NK-92 treated with Interleukin-12 subunit alpha and Interleukin-12 subunit beta, amount 100 ng/mL, for 24 hours (cell line): ENCODE data around the gene PRSS50.
"Not testable (repeated sequence)": the region's sequence is repeated elsewhere in the genome, so short reads cannot be mapped to it uniquely, and the experiment has no call there.

Experiments
- DNase-seq: peaks from one replicate; lab custom pipeline; 2025; lab: John Stamatoyannopoulos, UW

Gene PRSS50

DNA sequence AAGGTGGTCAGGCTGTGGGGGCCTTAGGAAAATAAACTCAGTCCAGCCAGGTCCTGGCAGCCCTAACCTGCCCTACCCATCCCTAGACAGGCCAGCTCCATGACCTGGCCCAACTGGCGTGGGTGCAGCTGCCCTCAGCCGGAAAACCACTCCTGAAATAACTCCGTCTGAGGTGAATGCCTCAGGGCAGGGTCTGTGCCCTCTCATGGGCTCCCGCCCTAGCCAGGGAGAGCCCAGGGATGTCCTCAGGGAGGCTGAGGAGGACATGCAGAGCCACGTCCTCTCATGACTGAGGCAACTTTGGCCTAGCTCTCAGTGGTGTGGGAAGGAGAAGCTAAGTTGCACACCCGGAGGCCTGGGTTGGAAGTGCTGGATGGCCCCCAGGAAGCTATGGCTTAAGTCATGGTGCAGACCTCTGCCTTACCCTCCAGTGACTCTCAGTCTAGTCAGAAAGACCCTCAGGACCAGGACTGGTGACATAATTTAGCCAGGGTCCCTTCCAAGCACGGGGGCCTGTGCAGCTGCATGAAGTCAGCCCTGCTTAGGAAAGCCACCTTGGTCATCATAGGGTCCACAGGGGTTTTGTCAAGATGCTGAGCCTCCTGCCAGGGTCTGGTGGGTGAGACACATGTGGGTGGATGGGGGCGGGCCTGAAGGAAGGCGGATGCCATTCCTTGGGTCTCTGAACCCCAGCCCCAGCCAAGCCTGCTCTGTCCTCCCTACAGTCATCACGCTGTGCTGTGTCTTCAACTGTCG, 9.1 kb downstream of the PRSS50 start:
- no peak for DNase-seq

DNA sequence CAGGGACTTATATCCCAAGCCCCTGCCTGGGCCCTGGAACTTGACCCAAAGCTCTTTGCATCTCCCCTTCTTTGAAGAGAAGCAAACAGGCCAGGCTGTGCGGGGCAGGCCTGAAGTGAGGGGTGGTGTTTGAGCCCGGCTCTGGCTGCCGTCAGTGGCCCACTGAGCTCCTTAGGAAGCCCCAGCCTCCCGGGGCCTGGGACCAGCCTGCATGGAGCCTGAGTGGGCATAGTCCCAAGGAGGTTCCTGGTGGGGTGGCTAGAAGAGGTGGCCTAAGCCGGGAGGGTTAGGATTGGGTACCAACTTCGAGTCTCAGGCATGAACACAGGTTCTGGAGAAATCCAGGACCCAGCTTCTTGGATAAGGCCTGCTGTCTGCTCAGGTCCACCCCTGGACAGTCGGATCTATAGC, 10.1 kb downstream of the PRSS50 start:
- DNase-seq, result no peak

DNA sequence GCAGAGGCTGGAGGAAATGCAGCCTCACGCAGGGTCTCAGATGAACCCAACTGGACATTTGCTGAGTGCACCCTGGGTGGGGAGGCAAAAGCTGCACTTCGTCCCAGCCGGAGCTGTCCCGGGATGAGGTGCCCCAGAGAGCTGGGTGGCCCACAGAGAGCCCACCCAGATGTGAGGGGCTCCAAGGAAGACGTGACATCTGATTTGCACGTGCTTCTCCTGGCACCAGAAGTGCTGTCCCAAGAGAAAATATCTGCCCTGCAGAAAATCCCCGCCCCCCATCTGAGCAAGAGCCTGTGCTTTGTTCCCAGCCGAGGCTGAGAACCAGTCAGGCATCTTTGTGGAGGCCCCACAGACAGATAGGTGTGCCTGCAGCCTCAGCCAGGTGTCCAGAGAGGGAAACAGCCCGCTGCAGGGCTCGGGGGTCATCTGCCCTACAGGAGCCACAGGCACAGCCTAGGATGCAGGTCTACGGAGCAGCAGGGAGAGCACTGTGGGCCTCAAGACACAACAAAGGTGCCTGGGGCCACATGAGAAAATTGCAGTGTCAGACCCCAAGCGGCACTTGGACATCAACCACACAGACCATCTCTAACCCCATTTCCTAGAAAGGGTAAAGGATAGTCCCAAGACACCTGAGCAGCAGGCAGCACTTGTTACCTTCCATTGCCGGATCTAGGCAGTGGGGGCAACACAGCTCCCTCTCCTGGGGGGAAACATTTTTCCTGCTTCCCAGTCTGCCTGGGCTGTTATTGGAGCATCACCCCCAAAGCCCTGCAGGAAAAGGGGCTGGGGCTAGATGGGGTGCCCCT, 10.7 kb downstream of the PRSS50 start:
- no peak for DNase-seq

DNA sequence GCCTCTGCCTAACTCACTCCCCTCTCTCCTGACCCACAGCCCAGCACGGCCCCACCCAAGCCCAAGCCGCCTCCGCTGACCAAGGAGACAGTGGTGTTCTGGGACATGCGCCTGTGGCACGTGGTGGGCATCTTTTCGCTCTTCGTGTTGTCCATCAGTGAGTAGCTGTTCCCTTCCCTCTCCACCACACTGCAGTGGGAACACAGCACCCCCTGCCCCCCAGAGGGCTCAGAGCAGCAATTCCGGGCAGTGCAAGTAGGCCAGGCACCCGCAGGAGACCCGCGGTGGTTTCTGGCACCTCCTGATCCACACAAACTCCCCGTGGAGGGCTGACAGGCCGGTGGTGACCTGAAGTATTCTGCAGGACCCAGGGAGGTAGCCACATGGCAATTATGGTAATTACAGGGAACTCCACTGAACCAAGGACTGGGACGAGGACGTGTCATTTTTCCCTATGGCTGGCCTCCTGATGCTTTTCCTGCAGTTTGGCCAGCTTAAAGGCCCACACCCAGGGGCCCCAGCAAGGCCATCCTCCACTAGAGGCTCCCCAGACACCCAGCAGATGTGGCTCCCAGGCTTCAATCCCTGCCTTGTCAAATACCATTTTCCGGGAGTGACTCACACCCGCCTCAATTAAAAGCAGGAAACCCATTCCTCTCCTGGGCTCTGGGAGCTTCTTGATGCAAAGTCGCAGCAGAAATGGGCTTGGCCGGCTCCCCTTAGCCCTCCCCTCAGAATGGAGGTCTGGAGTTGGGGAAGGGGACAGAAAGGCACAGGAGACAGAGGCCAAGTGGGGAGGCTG, 11.7 kb downstream of the PRSS50 start:
- DNase-seq, result no peak

DNA sequence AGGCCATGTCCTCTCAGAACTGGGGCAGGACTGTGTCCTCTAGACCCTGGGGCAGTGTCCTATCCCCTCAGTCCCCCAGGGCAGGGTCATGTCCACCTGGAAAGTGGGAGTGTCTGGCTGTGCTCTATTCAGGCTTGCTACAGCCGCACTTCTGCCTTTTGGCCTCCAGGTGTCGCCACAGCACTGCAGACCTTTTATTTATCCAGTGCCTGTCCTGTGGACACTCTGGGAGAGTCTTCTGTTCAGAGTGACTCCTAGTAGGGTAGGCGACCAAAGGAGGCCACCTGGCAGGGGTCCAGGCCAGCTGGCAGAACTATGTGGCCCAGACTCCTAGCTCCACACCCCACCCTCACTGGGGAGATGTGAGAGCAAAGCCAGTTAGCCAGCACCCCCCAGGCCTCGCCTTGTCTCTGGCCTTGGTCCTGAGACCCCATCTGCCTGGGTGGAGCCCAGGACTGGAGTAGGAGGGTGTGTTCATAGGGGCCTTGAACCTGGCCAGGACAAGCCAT, 12.6 kb downstream of the PRSS50 start:
- DNase-seq, result peak; percentile 22

DNA sequence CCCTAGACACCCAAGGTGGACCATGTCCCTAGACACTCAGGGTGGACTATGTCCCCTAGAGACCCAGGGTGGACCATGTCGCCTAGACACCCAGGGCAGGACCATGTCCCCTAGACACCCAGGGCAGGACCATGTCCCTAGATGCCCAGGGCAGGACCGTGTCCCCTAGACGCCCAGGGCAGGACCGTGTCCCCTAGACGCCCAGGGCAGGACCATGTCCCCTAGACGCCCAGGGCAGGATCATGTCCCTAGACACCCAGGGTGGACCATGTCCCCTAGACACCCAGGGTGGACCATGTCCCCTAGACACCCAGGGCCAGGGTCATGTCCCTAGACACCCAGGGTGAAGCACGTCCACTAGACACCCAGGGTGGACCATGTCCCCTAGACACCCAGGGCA, 13.3 kb downstream of the PRSS50 start:
- not testable (repeated sequence) for DNase-seq

DNA sequence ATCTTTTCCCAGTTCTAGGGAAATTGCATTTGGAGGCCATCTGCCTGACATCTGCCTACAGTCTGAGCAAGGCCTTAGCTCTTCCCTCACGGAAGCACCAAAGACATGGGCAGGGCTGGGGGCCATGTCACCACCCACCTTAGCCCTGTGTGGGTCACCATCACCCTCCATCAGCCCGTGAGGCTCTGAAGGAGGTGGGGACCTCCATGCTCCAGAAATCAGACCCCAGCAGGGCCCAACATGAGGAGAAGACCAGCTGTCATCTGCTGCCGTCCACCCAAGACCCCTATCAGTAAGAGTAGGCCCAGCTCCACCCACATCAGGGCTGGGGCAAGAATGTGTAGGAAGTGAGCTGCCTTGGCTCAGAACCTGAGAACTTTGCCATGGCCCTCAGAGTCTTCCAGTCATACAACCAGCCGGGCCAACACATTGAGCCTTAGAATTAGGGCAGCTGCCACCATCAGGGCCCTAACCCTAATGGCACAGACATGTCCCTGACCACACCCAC, 14.6 kb downstream of the PRSS50 start:
- DNase-seq, result no peak

DNA sequence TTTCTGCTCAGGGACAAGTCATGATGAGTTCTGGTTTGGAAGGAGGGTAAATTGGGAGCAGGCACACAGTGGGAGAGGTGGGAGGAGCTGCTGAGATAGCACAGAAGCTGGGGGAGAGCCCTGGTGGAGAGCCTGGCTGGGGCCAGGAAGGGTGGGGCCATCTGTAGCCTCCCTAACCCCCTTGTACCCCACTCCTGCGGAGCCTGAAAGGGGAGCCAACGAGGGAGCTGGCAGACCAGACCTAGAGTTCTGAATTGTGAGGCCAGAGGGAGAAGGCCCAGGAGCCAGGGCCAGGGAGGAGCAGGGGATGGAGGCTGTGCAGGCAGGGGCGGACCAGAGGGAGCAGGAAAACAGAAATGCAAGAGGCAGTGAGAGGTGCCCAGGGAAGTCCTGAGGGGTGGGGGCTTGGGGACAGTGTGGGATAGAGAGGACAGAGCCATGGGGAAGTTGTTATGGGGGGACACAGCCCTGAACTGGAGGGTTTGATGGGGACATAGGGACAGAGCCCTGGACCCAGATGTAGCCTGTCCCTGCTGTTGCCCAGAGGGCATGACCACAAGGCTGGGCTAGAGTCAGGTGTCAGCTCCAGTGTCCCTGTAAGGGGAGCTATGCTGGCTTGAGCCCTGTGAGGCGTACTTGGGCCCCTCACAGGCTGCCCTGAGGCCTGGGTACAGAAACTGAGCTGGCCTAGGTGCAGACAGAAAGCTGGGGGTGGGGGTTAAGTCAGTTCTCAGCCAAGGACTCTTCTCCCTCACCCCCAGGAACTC, 15.2 kb downstream of the PRSS50 start:
- DNase-seq, result no peak

DNA sequence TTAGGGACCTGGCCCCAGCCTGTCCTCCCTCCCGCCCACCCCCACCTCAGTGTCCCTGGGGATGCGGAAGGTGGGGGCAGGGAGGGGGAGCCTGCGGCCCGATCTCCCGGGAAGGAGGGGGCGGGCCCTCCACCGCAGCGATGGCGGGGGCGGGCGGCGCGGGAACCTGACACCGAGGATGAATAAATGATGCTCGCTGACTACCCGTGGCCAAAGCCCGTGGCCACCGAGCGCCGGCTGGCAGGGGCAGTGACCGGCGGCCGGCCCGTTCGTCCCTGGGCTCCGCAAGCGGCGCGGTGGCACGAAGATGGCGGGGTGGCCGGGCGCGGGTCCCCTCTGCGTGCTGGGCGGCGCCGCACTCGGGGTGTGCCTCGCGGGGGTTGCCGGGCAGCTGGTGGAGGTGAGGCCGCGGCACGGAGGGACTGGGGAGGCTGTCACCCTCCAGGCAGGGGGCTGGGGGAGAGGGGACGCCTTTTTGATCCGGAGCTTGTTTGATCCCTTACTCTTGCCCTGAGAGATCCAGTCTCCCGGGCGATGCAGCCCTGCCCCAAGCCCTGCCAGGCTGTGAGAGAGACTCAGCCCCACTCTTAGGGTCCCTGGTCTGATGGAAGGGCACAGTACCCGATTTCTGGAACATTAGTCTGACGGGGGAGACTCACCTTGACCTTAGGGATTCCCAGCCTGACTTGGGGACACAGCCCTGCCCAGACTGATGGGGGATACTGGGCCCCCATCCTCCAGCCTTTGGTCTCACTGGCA, 16.3 kb downstream of the PRSS50 start, which contains the start of gene TMIE:
TMIE (plus strand) TSS at position 212 of the 759 bp plus-strand sequence; CDS start at position 308, 96 bp downstream.
- DNase-seq, result no peak

DNA sequence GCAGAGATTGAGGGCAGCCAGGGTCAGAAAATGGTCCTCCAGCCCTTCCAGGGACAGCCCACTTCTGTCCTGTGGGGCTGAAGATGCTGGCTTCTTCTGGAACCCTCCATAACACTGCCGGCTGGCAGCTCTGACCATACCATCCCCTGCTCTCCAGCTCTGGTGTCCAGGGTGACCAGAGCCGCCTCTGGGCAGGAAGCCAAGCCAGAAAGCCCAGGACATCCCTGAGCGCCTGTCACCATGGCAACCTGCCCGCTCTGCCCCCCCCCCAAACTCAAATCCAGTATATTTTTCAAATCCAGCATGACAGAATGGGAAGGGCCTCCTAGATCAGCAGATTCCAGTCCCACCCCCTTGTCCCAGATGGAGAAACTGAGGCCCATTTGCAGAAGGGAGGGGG, 16.9 kb downstream of the PRSS50 start:
- no peak for DNase-seq

DNA sequence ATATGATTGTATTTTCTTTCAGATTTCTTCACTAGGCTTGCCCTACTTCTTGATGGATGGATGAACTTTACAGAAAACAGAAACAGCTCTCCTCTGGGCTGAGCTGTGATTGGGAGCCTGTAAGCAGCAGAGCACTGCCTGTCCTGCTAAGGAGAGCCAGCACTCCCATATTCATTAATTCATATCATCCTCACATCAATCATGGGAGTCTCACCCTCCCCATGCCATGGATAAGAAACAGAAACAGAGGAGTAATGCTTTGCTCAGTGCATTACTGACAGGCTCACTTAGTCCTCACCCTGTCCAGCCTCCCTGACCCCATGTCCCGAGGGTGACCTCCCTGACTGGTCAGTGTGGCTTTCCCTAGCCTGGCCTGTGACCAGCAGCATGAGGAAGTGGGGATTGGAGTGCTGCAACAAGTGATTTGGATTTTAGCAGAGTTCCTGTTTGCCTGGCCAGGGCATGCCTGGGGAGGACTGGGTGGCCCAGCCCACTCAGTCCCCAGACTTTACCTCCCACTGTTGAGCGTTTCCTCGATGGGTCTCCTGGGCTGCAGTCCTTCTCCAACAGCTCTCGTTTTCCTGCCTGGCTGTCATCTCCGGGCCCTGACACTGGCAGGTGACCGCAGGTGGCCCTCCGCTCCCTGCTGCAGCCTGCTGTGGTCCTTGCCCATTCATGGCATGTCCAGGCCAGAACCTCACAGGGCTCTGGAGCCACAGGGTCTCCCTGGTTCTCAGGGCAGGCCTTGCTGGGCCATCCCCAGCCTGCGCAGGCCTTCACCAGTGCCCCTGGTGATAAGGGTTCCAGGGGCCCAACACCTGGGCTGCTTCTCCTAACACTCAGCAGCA, 17.8 kb downstream of the PRSS50 start:
- DNase-seq, result no peak

DNA sequence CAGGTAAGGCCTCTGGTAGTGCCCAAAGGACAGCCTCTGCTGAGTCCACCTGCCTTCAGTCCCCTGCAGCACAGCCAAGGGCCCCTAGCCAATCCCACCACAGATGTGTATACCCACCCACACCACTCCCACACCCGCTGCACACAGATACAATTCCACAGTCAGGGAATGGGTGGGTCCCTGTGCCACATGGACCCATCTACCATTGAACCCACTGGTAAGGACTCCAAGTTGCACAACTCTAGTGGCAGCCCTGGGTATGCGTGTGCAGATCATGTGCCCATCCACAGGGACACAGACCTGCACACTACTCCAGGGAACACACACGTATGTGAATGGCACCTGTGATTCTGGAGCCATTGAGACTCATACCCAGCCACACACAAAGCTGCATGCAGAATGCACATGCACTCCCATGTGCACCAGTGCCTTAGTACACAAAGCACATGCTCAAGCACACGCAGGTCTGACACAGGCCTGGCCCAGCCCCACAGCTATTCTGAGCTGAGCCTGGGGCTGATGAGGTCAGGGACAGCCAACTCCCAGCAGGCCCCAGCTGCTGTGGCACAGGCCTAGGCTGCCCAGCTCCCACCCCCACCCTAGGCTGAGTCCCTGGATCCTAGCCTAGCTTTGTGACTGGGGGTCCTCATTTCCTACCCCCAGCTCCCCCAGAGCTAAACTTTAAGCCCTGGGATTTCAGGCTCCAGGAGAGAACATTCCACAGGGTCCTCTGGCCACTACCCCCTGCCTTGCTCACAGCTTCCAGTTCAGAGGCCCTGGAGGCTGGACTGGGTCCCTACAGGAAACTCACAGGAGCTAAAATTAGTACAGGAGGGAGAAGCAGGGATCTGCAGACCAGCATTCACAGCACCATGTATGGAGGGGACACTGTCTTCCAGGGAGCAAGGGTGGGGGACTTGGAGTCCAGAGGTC, 21.4 kb downstream of the PRSS50 start:
- DNase-seq, result no peak

DNA sequence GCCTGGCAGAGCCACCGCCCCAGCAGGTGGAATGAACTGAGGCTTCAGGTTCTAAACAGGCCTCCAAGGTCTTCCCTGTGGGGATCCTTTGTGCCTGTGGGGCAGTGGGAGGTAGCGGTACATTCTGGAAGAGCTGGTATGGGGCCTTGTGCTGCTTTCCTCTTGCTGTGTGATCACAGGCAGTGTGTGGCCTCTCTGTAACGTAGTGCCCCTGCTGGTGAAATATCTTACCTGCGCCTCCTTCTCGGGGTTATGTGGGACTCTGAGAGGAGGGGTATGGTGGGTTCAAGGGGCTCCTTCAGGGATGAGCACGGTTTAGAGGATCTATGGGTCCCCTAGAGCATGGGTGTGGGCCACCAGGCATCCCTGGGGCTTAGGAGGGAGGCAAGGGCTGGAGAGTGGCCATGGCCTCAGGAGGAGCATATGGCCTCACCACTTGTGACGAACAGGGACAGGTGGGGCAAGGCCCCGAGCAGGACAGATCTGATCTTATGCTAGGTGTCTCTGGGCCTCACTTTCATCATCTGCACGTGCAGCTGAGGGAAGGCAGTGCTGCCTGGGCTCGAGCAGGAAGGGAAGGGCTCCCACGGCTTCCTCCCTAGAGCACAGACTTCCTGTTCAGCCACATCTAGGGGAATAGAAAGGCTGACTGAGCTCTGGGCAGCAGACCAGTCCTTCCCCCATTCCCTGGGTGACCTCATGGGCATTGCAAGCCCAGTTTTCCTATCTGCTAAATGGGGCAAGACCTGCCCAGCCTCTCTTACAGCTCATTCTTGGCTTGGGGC, 22.3 kb downstream of the PRSS50 start:
- DNase-seq, result no peak

DNA sequence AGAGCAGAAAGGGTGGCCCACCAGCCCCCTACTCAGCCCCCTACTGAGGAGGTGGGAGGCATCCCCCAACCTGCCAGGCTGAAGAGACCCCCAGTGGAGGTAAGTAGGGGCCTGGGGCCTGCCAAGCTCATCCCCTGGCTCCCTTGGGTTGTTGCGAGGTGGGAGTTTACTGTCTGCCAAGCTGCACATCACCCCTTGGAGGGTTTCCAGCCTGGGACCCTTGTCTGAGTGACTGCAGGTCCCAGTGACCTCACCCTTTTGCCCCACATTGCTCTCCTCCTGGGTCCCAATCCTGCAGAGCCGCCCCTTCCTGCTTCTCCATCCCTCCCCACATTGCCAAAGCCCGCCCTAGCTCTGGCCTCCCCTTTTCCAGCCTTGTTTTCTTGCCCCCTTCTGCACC, 23.1 kb downstream of the PRSS50 start:
- DNase-seq, result no peak

DNA sequence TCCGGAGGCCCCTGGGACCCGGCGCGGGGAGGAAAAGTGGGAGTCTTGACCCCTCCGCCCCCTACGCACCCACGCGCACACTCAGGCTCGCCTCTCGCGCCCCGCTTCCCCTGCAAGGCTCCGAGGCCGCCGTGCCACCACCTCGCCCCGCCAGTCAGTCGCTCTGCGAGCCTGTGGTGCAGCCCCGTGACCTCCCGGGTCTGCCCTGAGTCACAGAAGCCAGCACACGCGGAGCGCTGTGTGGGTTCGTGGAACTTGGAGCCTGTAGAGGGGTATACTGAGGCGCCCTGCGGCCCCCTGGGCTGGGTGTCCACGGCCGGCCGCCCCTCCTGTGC, 23.8 kb downstream of the PRSS50 start:
- no peak for DNase-seq

DNA sequence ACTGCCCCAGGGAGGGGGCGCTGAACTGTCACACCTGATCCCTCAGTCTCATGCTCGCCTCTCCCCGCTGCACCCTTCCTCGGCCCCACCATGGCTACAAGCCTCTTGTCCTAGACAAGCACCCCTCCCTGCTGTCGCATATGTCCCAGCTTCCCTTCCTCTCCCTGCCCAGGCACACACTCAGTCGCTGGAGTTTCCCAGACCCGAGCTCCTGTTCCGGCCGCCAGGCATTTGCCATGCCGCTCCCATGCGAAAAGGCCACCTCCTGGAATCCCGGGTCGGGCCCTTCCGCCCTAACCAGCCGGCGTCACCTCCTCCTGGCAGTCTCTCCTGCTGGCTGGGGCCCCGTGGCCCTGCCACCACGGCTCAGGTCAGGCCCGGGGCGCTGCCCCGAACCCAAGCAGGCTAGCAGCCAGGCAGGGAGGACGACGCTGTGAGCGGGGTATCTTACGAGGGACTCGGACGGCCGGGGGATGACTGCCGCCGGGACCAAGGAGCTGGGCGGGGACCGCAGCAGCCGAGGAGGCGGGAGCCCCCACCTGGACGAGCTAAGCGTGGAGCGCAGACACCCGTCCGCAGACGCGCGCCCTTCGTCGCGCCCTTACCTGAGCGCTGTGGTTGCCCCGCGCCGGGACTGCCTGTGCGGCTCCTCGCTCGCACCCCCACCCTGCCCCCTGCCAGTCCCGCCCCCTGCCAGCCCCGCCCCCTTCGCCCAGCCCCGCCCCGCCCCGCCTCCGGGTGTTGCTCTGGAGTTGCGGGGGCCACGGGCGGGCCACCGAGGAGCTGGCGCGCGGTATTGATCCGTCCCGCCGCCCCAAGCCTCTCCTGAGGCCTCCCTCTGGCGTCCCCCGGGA, 24.4 kb downstream of the PRSS50 start, which contains the start of gene ALS2CL:
ALS2CL (minus strand) TSS at position 642 of the 854 bp plus-strand sequence. CDS start 4,239 bp downstream, outside the sequence.
- no peak for DNase-seq

DNA sequence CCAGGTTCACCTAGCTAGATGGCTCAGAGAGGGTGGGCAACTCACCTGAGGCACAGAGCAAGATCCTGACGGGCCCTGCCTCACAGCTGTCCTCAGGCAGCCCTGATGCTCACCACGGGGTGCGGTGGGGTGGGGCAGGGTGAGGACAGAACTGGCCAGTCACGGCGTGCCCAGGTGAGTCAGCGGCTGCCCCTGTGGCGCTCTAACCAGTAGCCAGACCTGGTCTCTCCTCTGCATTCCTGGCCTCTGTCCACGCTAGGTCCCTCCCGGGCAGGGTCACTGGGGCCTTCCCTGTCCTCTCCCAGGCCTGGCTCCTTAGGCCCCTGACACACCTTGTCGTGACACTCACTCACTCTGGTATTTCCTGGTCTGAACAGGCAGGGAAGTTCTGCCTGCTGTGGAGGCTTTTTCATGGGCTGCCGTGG, 25.1 kb downstream of the PRSS50 start:
- no peak for DNase-seq
